Activated CD8-positive, alpha-beta memory T cell treated with anti-CD3 and anti-CD28 coated beads, Interleukin-2, amount 50 U/mL, for 1 hour (primary cell): ENCODE measurements around the gene TMED7.

Source experiments
- DNase-seq: peaks from one replicate; pipeline ENCODE4 v3.0.0-alpha.2; 2020; ENCODE audit errors: extremely low read depth

The TMED7 gene

DNA sequence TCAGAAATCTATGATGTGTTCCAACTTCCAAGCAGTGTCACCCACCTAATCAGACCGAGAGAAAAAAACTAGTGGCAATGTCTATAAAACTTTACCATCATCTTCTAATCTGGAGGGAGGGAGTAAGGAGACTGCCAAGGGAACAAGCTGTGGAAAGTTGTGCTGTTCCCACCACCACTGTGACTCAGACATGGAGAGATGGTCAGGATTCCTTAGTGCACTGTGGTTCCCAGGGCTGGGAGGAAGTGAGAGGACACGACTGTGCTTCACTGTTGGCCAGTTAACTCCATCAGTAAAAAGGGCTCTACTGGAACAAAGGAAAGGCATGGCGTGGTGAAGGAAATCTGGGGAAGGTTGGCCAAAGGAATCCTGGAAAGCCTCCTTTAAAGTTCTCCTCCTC is 42.4 kb downstream of the TMED7 start:
- DNase-seq, result no peak

GRCh38 chr5:115580941-115581340 is 44.9 kb downstream of the TMED7 start:
- DNase-seq, result no peak

- no peak for DNase-seq
Observed at GRCh38 chr5:115579747-115580173, 46.1 kb downstream of the TMED7 start.

GRCh38 chr5:115579216-115579615 is 46.6 kb downstream of the TMED7 start:
- no peak for DNase-seq

DNA sequence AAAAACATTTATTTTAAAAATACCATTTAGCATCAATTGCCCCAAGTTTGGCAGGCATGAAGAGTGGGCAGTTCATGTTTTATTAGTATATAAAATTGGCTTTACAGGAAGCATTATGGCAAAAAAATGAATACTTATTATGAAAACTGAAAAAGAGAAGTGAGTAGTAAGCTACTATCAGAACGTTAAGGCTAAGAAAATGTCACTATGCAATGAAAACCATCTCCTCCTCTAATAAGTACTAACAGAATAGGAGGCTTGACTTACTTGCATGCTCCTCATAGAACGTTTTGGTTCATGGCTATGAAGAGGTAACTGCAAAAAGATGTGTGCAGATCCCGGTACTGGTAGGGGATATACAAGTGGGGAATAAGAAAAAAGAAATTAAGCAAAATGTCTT is 47.2 kb downstream of the TMED7 start:
- no peak for DNase-seq

DNA sequence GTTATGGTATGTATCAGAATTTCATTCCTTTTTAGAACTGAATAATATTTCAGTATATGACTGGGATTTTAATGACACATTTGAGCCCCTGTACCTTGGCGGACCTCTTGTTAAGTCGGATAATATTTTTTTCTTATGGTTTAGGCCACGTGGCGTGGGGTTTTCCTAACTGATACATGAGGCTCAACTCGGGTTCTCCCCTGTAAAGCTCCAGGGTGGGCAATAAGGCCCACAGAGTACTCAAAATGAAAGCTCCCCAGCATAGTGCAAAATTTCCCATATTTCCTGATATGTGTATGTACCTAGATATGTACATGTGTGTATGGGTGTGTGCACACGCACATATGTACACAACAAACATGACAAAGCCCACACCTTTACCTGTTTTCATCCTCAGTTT is 48.1 kb downstream of the TMED7 start:
- DNase-seq, result no peak

- no peak for DNase-seq
Observed at GRCh38 chr5:115577329-115577728, 48.5 kb downstream of the TMED7 start.

DNA sequence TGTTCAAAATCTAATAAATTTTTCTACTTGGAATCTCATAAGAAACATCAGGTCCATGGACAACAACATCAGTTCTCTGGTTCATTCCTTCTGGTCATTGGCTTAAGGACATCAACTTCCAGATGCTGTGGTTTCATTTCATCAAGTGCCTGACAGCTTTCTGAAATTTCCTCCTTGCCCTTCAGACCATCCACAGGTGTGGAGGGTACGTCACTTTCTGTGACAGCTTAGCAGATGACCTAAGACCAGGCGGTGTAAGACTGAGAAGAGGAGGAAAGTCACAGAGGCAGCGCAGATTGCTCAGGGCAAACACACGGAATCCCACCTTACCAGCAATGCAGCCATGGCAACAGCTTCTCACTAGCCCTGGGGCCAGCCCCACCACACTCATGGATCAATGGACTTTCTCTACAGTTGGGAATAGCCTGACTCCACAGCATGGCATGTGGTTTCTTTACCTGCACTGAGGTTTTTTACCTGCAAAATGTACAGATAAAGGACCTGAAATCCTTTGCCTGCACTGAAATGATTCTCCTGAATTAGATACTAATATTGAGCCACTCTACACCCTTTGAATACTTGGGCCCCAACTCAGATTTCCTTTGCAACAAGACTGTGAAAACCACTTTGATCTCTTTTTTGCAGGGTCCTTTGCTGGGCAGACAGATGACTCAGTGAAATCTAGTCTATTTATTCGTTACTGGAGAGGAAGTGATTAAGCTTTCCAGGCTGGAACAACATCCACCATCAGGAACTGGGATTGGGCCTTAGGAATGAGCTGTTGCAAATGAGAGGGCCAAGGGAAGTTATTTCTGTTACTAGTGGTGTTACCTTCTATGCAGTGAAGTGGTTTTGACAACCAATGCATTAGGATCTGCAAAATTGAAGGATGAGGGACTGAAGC is 50.4 kb downstream of the TMED7 start:
- DNase-seq, result no peak

GRCh38 chr5:115573133-115573532 is 52.7 kb downstream of the TMED7 start:
- DNase-seq, result no peak

GRCh38 chr5:115571441-115571878 is 54.4 kb downstream of the TMED7 start:
- no peak for DNase-seq

- no peak for DNase-seq
Observed at GRCh38 chr5:115568668-115569067, 57.2 kb downstream of the TMED7 start.

DNA sequence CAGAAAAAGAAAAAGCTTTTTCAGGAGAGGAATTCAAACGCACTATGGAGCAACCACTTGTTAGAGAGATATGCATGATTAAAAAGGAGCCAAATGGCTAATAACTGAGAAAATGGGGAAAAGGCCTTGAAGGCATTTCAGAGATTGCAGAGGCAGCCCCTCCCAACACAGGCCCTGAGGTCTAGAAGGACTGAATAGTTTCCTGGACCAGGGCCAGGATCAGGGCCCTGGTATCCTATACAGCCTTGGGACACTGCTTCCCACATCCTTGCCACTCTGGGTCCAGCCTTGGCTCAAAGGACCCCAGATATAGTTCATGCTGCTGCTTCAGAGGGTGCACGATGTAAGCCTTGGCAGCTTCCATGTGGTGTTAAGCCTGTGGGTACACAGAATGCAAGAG is 60.6 kb downstream of the TMED7 start:
- no peak for DNase-seq
